Hematopoietic multipotent progenitor cell treated with erythropoietin and hydrocortisone succinate and interleukin-3 and kit ligand, for 6 days (in vitro differentiated cells): ENCODE results near the gene AKT2.
"Not testable (repeated sequence)": the region's sequence is repeated elsewhere in the genome, so short reads cannot be mapped to it uniquely, and the experiment has no call there.

ENCODE experiments used
- DNase-seq: peaks from one replicate; pipeline ENCODE4 v3.0.0-alpha.2; 2015

The AKT2 gene

DNA sequence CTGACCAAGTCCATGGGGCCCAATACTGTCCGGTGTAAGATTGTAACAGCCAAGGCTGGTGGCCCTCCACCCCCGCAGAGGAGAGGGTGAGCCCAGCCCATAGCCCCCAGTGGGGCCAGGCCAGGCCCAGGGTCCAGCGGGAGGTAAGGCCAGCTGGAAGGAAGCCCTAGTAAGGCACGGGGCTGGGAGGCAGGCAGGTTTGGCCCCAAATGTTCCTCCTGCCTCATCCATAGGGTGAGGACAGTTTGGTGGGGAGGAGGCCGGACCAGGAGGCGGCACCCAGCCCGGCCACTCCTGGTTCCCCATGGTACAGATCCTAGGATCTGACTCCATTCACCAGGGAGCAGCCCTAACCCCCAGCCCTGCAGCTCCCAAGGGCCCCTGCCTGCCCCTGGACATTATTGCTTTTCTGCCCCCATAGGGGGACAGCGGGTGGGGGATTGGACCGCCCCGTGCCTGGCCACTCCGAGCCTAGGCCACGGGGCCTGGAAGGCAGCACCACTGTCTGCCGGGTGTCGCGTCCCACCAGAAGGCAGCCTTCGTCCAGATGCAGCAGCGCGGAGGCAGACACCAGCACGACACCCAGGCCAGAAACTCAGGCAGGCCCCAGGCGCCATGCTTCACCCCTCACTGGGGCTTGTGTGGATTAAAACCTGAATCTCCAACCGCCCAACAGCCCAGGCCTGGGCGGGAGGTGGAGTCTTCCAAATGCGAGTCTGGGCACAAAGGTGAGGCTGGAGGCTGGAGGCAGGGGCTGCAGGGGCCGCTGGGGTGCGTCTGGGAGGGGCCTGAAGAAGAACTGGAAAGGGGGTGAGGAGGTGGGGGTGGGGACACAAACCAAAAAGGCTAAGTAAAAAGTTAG lies 52.0 kb downstream of the AKT2 start:
- DNase-seq = no peak

DNA sequence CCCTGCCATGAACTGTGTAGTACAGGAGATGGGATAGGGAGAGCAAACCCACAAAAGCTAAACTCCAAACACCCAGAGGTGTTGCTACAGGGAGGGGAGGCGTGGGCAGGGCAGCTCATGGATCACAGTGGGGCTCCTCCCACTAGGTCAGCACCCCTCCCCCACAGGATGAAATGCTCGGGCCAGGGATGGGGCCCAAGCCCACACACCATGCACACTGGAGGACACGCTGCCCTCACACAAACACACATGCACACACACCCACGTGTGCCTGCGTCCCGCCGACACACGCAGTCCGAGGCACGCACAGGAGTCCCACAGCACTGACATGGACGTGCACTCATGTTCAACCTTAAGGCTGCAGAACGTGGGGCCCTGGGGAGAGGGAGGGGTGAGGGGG lies 52.7 kb downstream of the AKT2 start:
- DNase-seq = no peak

DNA sequence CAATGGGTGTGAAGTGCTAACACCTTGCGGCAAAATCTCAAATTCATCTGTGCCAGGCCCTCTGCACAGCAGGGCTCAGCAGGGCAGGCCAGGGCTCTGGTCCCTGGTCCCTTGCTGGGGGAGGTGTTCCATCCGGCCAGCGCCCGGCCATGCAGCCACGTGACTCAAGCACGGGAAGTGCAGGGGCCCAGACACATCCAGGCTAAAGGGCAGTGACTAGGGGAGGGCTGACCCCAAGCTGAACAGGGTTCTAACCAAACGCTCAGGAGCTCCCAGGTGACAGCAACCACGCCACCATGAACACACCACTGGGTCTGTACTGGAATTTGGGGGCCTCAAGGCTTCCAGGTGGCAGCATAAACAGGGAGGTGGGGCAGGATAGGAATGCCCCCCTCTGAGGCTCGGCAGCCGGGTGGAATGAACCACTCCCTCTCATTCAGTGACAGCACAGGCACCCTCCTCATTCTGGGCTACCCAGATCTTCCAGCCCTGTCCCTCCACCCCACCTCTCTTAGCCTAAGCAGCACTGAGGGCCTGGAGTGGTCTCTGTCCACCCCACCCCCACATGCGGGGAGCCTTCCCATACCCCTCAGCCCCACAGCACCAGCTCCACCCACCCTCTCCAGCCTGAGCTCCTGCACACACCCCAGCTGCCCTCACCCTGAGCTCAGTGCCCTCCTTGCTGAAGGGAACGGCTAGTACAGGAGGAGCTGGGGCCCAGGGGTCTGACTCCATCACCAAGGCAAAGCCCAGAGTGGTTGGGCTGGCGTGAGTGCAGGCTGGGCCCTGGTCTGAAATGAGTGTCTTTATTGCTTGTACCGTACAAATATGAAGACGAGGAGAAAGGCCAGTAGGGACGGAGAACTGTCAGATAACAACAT lies 53.4 kb downstream of the AKT2 start:
- DNase-seq = no peak

DNA sequence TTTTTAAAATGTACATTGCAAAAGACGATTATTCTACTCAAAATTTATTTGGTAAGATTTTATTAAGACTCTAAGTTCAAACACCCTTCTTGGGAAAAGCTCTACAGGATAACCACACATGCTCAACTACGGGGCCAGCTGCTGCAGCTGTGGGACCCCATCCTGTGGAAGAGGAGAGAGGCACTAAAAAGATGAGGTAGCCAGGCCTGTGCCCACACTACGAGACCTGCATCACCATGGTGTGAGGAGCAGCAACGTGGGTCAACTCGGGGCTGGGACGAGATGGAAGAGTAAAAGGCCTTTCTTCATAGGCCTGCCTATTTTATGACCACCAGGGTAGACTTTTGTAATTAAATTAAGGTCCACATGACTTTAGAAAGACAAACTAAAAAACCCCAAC lies 54.1 kb downstream of the AKT2 start:
- no peak for DNase-seq

DNA sequence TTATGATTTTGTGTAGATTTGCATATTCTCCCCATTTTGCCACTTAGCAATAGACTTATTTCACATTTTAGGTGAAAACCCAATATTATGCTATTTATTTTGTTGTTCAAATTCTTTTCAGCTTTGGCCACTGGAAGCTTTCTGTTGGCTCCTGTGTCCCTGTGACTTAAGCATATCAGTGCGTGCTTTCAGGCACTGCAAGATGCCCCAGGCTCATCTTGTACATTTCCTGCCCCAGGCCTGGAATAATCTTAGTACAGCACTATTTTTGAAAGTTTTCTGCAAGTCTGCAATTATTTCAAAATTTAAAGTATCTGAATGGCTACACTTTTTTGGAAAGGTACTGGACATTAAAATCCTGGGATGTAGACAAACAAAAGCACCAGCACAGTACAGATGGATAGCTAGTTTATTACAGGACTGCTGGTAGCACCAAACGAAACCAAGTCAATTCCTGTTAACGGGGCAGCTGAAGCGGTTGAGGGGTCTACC lies 55.2 kb downstream of the AKT2 start:
- DNase-seq = no peak

DNA sequence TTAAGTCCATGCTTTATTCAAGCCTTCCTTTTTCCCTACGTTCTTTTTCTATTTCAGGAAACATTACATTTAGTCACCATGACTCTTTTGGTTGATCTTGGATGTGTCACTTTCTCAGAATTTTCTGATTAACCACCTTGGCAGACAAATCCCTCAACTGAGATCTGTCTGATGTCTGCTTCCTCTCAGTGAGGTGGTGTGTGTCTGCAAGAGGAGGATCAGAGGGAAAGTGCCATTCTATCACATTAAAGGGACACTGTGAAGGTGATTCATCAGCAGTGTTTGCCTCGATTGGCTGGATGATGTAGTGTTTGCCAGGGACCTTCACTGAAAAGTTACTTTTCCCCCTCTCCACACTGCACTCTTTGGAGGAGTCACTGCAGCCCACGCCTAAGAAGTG lies 55.7 kb downstream of the AKT2 start:
- DNase-seq = no peak

DNA sequence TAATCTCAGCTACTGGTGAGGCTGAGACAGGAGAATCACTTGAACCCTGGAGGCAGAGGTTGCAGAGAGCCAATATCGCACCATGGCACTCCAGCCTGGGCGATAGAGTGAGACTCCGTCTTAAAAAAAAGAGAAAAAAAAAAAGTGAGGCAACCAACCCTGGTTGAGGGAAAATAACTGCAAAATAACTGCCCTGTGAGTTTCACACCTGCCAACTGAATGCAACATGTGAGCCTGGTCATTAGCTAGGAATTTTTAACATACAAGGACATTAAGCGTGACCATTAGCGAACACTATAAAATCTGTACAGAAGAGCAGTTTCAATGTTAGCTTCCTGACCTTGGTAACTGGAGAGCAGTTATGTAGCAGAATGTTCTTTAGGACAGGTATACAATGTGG lies 56.3 kb downstream of the AKT2 start:
- no peak for DNase-seq

DNA sequence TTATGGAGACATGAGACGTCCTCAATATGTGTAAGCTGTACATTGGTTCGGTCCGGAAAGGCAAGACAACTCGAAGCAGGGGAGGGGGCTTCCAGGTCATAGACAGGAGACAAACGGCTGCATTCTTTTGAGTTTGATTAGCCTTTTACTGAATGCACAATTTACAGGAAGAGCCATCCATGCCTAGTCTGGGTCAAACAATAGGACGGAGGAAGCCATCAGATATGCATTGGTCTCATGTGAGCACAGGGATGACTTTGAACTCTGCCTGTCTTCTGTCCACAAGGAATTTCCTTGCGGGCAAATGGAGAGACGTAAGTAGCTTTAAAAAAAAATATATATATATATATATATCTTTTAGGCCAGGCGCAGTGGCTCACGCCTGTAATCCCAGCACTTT lies 56.8 kb downstream of the AKT2 start:
- no peak for DNase-seq

DNA sequence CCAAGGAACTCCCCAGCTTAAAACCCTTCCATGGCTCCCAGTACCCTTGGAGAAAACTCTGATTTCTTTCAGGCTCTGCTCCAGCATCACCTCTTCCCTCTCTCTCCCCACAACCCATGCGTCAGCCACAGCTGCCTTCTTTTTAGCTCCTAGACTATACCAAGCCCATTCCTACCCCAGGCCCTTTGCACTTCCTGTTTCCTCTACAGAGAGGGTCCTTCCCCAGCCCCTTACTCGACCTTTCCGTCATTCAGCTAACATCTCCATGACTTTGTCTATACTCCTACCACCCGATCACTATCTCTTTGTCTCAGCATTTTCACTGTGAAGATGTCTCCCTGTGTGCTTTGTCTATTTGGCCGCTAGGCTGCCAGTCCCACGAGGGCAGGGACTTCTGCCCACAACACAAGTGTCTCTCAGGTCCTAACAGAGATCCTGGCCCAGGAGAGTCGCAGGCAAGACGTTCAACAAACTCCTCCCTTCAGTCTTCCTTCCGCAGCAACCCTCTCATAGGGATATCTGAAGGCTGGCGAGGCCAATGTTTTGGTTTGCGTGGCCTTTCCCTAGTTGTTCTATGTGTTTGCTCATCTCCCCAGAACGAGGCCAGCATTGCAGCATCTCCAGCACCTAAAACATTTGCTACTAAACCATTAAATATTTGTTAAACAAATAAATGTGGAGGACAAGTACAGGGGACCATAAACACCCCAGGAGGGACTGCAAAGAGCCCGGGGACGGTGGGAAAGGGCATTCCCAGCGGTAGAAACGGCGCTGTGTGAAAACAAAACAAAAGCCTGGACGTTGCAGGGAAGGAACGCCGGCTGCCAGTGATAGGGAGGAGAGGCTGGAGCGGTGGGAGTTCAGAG lies 59.5 kb downstream of the AKT2 start:
- DNase-seq = no peak

DNA sequence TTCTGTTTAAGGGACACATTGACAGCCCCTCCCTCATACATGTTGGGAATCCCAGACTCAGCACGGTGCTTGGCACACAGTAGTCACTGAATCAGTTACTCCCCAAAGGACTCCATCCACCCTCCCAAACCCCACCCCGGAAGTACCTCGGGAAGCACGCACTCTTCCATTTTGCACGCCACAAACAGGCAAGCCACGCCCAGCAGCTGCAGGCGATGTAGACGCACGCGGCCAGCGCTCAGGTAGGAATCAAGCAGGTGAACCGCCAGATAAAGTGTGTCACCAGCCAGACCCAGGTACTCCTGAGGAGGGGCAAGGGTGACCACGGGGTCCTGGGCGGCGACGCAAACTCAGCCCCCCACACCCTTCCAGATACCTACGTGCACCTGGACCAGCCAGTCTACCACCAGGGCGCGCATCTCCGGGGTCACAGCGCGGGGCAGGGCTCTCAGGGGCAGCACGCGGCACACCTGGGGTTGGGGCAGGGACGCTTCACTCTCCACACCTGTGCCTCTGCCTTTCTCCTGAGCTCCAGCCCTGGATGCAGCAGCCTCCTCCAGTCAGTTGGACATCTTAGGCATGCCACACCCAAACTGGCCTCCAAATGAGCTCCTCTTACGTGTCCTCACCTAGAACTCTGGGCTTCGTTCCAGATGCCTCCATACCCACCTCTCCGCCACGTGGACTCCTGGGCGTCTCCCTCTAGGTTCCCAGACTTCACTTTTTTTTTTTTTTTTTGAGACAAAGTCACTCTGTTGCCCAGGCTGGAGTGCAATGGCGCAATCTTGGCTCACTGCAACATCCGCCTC lies 60.6 kb downstream of the AKT2 start:
- DNase-seq = no peak

DNA sequence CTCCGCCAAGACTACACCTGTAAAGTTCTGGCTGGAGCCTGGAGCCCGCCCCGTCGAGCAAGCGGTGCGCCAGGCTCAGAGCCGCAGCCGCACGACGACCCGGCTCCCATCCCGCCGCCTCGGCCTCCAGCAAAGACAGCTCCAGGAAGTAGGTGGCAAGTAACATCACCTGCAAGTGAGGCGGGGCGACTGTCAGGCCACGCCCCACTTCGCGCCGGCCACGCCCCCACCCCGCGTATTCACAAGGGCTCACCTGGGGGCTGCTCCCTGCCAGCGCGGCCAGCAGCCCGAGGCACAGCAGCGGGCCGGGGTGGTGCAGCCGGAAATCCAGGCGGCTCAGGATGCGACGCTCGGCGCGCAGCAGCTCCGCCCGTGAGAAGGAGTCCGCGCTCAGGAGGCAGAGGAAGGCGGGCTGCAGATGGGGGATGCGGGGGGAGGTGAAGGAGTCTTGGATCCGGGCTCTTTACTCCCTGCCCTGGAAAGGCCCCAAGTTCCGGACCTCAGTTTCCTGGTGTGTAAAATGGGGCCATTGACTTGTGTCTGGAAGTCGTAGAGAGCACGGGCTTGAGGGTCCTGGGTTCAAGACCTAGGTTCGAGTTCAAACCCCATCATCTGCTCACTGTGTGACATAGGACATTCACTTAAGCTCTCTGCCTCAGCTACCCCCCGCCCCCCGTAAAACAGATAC lies 61.9 kb downstream of the AKT2 start:
- DNase-seq = no peak

DNA sequence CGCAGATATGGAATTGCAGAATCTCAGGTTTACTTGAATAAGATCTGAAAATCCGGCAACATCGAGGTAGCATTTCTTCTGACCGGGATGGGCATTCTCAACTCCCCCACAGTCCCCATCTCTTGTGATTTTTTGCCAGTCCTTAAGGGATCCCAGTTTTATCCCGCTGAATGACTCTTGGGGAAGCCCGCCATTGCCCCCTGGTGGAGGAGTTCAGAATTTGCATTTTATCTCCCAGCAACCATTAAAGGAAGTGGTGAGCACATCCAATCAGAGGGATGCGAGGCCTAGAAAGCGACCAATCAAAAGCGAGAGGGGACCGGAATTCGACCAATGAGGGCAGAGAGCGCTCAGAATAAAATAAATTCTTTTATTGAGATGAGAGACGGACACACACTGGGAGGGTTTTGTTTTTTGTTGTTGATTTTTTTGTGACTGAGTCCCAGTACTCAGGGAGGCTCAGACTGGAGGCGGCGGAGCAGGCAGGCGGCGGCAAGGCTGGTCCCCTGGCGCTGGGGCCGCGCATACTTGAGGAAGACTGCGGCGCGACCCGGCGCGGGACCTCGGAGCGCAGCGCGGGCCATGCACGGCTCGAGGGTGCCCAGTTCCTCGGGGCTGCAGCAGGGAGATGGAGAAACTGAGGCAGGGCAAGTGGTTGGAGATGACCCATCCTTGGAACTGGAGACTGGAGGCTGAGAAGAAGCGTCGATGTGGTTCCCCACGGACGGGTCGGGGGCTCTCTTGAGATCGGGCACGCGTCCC lies 63.1 kb downstream of the AKT2 start:
- peak; percentile 90 for DNase-seq

DNA sequence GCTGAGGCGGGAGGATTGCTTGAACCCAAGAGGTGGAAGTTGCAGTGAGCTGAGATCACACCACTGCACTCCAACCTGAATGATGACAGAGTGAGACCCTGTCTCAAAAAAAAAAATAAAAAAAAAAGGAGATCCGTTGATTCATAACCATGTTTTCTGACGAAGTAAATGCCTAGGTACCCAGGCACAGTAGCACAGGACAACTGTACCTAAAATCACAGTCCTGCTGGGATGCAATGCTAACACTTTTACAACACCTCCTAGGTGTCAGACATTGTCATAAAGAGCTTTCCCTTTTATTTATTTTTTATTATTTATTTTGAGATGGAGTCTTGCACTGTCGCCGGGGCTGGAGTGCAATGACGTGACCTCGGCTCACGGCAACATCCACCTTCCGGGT lies 64.5 kb downstream of the AKT2 start:
- DNase-seq = no peak

DNA sequence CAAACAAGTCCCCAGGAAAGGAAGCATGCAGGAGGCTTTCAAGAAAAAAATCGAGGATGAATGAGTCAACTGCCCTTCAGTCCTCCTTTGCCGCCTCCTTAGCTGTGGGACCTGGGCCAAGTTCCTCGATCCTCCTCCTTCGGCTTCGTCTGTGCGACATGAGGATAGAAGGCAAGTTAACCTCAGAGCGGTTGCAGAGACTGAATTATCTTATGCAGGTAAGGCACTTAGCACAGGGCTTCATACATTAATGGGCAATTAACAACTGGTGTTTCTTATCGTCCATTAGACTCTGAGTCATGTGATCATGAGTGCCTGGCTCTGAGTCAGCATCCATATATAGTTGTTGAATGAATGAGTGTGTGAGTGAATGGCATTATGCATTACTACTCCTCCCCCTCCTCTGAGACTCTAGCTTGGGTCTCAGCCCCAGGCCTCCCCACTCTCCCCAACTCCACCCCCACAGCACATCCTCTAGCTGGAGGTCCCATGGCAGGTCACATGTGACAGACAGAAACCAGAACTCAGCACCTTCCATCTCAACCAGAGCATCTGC lies 65.3 kb downstream of the AKT2 start:
- peak; percentile 57 for DNase-seq

DNA sequence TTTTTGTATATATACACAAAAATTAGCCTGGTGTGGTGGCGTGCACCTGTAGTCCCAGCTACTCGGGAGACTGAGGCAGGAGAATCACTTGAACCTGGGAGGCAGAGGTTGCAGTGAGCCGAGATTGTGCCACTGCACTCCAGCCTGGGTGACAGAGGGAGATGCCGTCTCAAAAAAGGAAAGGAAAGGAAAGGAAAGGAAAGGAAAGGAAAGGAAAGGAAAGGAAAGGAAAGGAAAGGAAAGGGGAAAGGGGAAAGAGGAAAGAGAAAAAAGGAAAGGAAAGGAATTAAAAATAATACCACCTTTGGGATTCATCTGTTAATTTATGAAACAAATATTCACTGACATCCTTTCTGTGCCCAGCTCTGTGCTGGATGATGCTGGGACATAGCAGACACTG lies 66.1 kb downstream of the AKT2 start:
- not testable (repeated sequence) for DNase-seq

DNA sequence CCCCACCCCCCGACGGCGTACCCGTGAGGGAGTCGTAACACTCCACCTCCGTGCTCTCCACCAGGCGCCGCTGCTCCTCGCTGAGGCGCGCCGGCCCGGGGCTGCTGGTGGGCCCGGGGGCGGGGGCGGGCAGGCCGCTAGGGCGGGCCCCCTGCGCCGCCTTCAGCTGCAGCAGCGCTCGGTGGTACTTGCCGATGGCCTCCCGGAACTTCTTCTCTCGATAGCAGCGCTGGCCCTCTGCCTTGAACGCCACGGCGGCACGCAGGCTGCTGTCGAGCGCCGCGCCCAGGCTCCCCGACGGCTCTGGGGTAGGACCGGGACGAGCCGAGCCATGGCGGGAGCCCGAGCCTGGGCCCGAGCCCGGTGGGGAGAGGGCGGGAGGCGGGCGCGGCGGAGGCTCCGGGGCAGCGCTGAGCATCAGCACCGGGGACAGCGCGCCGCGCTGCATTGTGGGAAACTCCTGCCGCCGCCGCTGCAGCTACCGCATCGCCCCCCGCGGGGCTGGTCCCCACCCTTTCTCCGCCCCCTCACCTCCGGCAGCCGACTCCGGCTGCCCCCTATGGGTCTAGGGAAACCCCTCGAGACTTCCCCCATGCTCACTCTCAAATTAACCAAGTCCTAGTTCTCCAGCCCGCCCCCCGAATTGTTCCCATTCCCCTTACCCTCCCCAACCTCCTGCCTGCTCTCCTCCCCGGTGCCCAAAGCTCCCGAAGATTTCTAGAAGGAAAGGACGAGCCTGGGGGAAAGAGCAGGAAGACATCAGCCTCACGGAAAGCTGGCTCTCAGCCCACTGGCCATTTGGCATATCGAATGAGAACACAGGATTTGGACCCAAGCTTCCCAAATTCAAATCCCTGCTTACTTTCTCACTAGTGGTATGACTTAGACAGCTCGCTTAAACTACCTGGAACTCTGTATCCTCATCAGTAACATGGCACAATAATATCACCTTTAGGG lies 66.9 kb downstream of the AKT2 start, which contains the start of gene TTC9B:
TSS of gene TTC9B (minus strand) at position 451 of the 957 bp plus-strand sequence. CDS start at position 448, 3 bp downstream.
- DNase-seq = peak; percentile 51

DNA sequence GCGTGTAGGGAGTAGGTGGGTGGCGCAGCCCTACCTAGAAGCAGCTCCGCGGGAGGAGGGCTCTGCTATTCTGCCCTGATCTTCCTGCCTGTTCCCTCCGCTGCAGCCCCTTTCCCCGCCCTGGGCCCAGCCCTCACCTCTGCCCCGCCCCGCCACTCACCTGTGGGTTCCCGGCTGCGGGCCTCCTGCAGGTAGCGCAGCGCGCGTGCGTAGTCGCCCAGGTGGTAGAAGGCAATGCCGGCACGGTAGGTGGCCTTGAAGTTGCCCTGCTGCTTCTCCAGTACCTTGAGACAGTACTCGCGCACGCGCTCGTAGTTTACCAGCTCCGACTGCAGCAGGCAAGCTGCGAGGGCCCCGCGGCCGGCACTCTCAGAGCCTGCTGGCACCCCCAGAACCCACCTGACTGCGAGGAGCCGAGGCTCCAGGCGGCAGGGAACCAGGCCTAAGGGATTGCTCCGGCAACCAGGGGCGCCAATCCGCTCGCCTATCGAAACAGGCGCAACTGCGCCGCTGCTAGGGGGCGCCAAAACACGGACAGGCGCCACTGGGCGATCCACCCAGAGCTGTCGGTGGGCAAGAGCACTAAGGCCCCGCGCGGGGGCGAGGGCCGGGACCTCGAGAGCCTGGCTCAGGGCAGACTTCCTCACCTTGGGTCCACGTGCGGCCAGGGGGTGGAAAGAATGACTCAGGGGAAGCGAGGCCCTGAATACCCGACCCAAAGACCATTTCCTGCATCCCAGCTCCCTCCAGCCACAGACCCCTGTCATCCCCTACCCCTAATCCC lies 67.9 kb downstream of the AKT2 start:
- peak; percentile 64 for DNase-seq

DNA sequence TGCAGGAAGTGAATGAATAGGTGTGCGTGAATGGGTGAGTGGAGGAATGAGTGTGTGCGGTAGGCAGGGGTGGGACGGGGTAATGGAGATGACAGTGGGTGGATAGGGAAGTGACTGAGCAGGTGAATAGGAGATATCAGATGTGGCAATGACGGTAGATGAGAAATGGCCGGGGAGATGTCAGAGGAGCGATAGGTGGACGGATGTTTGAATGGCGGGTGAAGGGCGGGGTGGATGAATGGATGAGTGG lies 68.4 kb downstream of the AKT2 start:
- no peak for DNase-seq
